ENCODE results near the gene MESP2. TPM values are rescaled to one million over a fixed set of nuclear protein-coding genes. Genes with fewer than 3 reads are reported as not detected.

MESP2 gene
- total and polyA plus RNA-seq, 2 of the 13 experiments (the other 11 are each of a cell fraction or from before 2014, with no cell fraction given): not detected

GRCh38 chr15:89761929-89762328 is 14.2 kb upstream of the MESP2 start:
- H2AFZ ChIP-seq (ENCODE audit: low read length): no peak overlapping the region
- POLR2A ChIA-PET: interaction anchor here (0.9 kb wide), 1 partner anchor 113 kb away, joined by 4 read pairs; no protein-coding TSS in a partner anchor
- 0 out of 2 replicates have a peak, but pooled peaks have one; percentile 28 for TF ChIP-seq MYPOP (CRISPR knock-in tag; IDR thresholded peaks at IDR 0.05)
- TF ChIP-seq ZFP36L1 (CRISPR knock-in tag; IDR thresholded peaks at IDR 0.05): no peak
- TF ChIP-seq ZNF687 (CRISPR knock-in tag; IDR thresholded peaks at IDR 0.05): peak; percentile 33
- no peak for TF ChIP-seq HDAC6 (IDR thresholded peaks at IDR 0.05; ENCODE audit: low read depth, low read length)

More at GRCh38 chr15:89761929-89762328, 14.2 kb upstream of the MESP2 start:
- Histone ChIP-seq H3K9me3 (ENCODE audit: low read length) (no peaks in the 10 kb centered on the region), H4K20me1 (ENCODE audit: insufficient read depth, low read length) (no peaks in the 10 kb centered on the region), H3K27ac (ENCODE audit: extremely low read length, insufficient read depth, low read length) (no peak overlapping the region), H3K9ac (ENCODE audit: insufficient read depth, low read depth, low read length) (no peak overlapping the region), H3K36me3 (replicated peaks in 1 of 2; ENCODE audit: control insufficient read depth in 1 of 2, insufficient read depth in 2 of 2, low read length in 2 of 2) (no peaks in the 10 kb centered on the region), H3K79me2 (ENCODE audit: insufficient read depth, low read length) (no peaks in the 10 kb centered on the region), H3K4me3 (replicated peaks in 1 of 3; ENCODE audit: insufficient read depth in 1 of 3, low read depth in 2 of 3, low read length in 3 of 3) (peak overlapping the region in 1 of 3 experiments; percentile 53; a peak in 1 of 6 replicates), H3K27me3 (ENCODE audit: control insufficient read depth in 1 of 2, insufficient read depth in 2 of 2, low read length in 2 of 2) (peaks cover 4 to 18% of the 10 kb centered on the region in 2 experiments), H3K4me1 (ENCODE audit: insufficient read depth, low read length) (peaks cover 42% of the 10 kb centered on the region), H3K4me2 (ENCODE audit: low read depth, low read length) (peak overlapping the region; percentile 69)
- WGBS (ENCODE audit: low lambda C conversion rate): no CpG with 5 or more reads among the region's 5 CpGs
- in situ Hi-C loops (cut with HindIII; ENCODE audit: extremely low pct_ligation_motif_present, low pct_unique_long_range_greater_than_20kb): no loop called here
- CTCF ChIA-PET (ENCODE audit: low intra/inter-chr PET ratio, low total read pairs): no interaction called here
- intact Hi-C loops (cut with micrococcal nuclease; ENCODE audit: unreplicated experiment): loop anchor here (1.0 to 5.0 kb wide), 2 partner anchors 50 to 113 kb away; partner anchors contain the start of gene ANPEP
- ATAC-seq (peak; percentile 18; the same call in 2 of the 3 replicates), DNase-seq (ENCODE audit: low spot score) (no peak), FAIRE-seq (no peak)
- BruUV-seq (replicated peaks): no TSS peak
